ENCODE results near the gene TANC1. TPM values are rescaled to one million over a fixed set of nuclear protein-coding genes. Genes with fewer than 3 reads are reported as not detected.
"Not testable (repeated sequence)": the region's sequence is repeated elsewhere in the genome, so short reads cannot be mapped to it uniquely, and the experiment has no call there.

TANC1 gene
- total RNA-seq, 1 experiment from 2014 or later = 7.8 TPM

- in situ Hi-C loops (cut with HindIII; ENCODE audit: low pct_unique_long_range_greater_than_20kb, low sequenced_read_pairs) = no loop called here
- no peak for DNase-seq (ENCODE audit: low read depth)
Measured at GRCh38 chr2:159136391-159136790, 168.0 kb downstream of the TANC1 start.

- no peak for DNase-seq (ENCODE audit: low read depth)
- in situ Hi-C loops (cut with HindIII; ENCODE audit: low pct_unique_long_range_greater_than_20kb, low sequenced_read_pairs) = no loop called here
Measured at GRCh38 chr2:159137511-159138241, 169.2 kb downstream of the TANC1 start.

- in situ Hi-C loops (cut with HindIII; ENCODE audit: low pct_unique_long_range_greater_than_20kb, low sequenced_read_pairs) = no loop called here
- no peak for DNase-seq (ENCODE audit: low read depth)
Measured at GRCh38 chr2:159138642-159139182, 170.3 kb downstream of the TANC1 start.

- no peak for DNase-seq (ENCODE audit: low read depth)
- in situ Hi-C loops (cut with HindIII; ENCODE audit: low pct_unique_long_range_greater_than_20kb, low sequenced_read_pairs) = no loop called here
Measured at GRCh38 chr2:159139216-159139933, 170.9 kb downstream of the TANC1 start.

GRCh38 chr2:159140070-159140769 is 171.8 kb downstream of the TANC1 start:
- no peak for DNase-seq (ENCODE audit: low read depth)
- in situ Hi-C loops (cut with HindIII; ENCODE audit: low pct_unique_long_range_greater_than_20kb, low sequenced_read_pairs) = no loop called here

GRCh38 chr2:159140821-159141220 is 172.4 kb downstream of the TANC1 start:
- DNase-seq (ENCODE audit: low read depth); in situ Hi-C loops (cut with HindIII; ENCODE audit: low pct_unique_long_range_greater_than_20kb, low sequenced_read_pairs): not testable (repeated sequence)

GRCh38 chr2:159144776-159145614 is 176.6 kb downstream of the TANC1 start:
- in situ Hi-C loops (cut with HindIII; ENCODE audit: low pct_unique_long_range_greater_than_20kb, low sequenced_read_pairs) = no loop called here
- DNase-seq (ENCODE audit: low read depth) = no peak

- in situ Hi-C loops (cut with HindIII; ENCODE audit: low pct_unique_long_range_greater_than_20kb, low sequenced_read_pairs) = no loop called here
- no peak for DNase-seq (ENCODE audit: low read depth)
Measured at GRCh38 chr2:159145745-159146354, 177.4 kb downstream of the TANC1 start.

GRCh38 chr2:159146996-159147666 is 178.7 kb downstream of the TANC1 start:
- in situ Hi-C loops (cut with HindIII; ENCODE audit: low pct_unique_long_range_greater_than_20kb, low sequenced_read_pairs) = no loop called here
- DNase-seq (ENCODE audit: low read depth) = no peak

GRCh38 chr2:159147690-159148089 is 179.2 kb downstream of the TANC1 start:
- DNase-seq (ENCODE audit: low read depth) = no peak
- in situ Hi-C loops (cut with HindIII; ENCODE audit: low pct_unique_long_range_greater_than_20kb, low sequenced_read_pairs) = no loop called here

GRCh38 chr2:159148901-159149300 is 180.5 kb downstream of the TANC1 start:
- in situ Hi-C loops (cut with HindIII; ENCODE audit: low pct_unique_long_range_greater_than_20kb, low sequenced_read_pairs) = no loop called here
- no peak for DNase-seq (ENCODE audit: low read depth)

GRCh38 chr2:159149747-159150146 is 181.3 kb downstream of the TANC1 start:
- in situ Hi-C loops (cut with HindIII; ENCODE audit: low pct_unique_long_range_greater_than_20kb, low sequenced_read_pairs) = no loop called here
- no peak for DNase-seq (ENCODE audit: low read depth)

- no peak for DNase-seq (ENCODE audit: low read depth)
- in situ Hi-C loops (cut with HindIII; ENCODE audit: low pct_unique_long_range_greater_than_20kb, low sequenced_read_pairs) = no loop called here
Measured at GRCh38 chr2:159150280-159150746, 181.9 kb downstream of the TANC1 start.

- no peak for DNase-seq (ENCODE audit: low read depth)
- in situ Hi-C loops (cut with HindIII; ENCODE audit: low pct_unique_long_range_greater_than_20kb, low sequenced_read_pairs) = no loop called here
Measured at GRCh38 chr2:159151198-159152127, 183.0 kb downstream of the TANC1 start.

GRCh38 chr2:159152128-159152778 is 183.8 kb downstream of the TANC1 start:
- no peak for DNase-seq (ENCODE audit: low read depth)
- in situ Hi-C loops (cut with HindIII; ENCODE audit: low pct_unique_long_range_greater_than_20kb, low sequenced_read_pairs) = no loop called here

- in situ Hi-C loops (cut with HindIII; ENCODE audit: low pct_unique_long_range_greater_than_20kb, low sequenced_read_pairs) = no loop called here
- DNase-seq (ENCODE audit: low read depth) = no peak
Measured at GRCh38 chr2:159153063-159153462, 184.6 kb downstream of the TANC1 start.

All from Caki2 (cell line).